GM18498 (cell line): ENCODE data around the gene FILIP1L.

Source experiments
- ATAC-seq: cut with Tn5 transposase; IDR thresholded peaks from one replicate; pipeline ENCODE4 v1.9.1; 2021; ENCODE audit warnings: mild to moderate bottlenecking, moderate library complexity; ENCODE audit not compliant: unreplicated experiment

The FILIP1L gene

DNA sequence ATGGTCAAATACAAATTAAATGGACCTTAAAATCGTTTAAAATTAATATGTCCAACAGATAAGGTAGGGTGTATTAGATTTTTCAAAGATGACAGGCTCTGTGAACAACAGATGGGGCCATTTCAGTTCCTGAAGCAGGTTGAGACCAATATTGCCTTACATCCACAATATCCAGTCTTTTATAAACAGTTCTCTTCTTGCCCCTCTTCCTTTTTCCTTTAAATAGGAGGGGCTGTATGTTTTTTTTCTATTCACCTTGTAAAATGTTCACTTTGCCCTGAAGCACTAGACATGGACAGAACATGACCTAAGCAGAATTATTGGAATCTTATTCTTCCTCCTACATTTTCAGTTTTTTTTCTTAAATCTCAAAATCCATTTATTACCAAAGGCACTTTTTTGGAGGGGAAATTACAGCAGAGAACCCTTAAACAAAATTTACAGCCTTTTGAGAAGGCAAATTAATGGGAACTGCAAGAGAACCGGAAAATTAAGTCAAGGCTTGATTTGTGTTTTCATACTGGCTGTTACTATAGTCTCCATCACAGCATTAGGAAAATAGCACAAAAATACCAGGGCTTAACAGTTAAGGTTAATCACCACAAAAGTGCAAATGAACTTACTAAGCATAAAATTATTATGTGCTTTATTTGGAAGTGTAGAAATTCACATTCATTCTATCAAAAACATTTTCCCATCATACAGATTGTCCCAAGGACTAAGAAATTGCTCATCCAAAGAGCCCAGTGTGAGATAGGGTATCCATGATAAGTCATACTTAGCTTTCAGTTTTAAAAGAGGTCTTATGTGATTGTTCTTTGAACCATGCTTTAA, 240.8 kb downstream of the FILIP1L start:
- no peak for ATAC-seq

DNA sequence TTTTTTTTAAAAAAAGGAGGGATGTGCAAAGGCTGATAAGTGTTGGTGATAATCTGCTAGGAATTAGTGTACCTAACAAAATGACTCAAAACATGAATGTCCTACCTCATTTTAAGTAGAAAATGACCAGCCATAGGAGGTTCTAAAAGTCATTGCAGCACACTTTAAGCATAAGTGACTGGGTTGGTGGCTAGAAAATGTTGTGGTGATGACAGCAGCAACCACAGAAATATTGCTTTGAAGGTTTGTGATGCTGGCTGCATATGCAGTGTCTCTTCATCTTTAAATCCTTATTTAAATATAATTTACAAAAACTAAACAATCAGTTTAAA, 241.4 kb downstream of the FILIP1L start:
- peak; percentile 44 for ATAC-seq

DNA sequence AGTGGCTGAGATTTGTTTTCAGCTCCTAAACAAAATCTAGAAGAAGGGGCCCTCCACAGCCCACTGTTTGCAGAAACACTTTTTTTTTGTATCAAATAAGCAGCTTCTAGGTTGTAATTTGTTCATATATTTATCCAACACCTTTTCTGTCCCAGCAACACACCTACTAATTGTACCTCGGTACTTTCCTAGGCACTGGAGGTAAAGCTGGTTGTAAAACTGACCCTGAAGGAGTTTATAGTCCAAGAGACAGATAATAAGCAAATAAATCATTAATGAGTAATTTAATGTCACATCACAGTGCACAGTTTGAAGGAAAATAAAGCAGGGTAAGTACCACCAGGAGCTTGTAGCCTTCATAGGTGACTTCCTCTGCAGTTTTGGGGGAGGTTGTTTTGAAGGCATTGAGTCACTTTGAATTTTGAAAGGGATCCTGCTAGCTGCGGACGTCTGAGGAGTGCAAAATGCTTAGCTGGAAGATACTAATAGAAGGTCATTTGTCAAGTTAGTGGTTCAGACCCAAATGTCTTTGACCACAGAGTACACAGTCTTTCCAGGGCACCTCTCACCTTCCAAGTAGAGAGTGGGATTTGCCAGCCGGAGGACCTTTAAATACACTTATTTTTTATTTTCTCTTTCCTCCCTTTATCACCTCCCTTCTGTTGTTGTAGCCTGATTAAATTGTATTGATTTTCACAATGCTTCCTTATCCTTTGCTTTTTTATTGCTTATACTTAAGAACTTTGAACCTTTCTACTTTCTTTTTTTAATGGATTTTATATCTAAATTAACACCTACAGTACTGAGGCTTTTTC, 242.9 kb downstream of the FILIP1L start:
- no peak for ATAC-seq

DNA sequence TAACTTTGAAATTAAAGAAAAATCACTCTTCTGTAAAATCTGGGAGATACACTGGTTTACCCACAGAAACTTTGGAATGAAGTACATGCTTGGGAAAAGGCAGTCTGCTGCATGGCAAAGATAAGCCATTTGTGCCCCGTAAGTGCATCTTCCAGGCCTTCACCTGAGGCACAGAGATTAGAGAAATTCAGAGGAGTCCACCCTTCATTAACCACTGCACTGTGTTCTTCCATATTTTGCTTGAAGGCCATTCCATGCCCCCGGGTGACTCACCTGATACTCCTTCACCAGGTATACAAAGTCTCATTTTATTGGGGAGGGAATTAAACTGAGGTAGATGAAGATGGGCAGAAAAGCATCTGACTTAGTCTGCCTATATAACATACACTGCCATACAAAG, 243.6 kb downstream of the FILIP1L start:
- ATAC-seq: no peak

DNA sequence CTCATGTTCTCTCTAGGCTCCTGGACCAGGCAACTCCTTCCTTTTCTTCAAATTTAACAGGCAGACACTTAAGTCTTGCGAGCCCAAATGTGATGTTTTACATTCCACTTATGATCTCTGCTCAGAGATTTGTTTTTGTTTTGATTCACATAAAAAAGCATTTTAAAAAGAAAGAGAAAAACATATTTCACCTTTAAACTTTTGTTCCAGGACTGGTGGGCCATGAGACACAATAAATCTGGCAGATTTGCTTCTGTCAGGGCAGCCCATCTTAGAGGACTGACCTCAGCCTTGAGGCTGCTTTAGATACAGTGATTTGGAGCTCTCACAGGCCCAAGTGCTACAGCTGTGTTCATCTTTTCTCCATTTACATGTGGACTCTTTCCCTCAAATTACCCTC, 244.7 kb downstream of the FILIP1L start:
- no peak for ATAC-seq

DNA sequence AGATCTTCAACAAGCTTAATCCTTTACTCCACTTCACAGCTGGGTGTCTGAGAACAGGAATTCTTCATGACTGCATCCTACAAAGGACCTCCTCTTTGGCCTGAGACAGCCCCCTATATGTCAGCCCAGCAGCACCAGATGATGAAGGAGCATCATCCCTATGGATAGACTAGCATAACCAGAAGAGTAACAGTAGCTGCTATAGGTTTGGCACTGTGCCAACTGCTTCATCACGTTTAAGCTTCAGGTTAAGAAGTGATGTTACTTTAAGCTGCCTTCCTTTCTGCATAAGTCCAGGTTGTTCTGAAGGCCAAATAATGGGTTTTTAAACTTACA, 246.0 kb downstream of the FILIP1L start:
- no peak for ATAC-seq

DNA sequence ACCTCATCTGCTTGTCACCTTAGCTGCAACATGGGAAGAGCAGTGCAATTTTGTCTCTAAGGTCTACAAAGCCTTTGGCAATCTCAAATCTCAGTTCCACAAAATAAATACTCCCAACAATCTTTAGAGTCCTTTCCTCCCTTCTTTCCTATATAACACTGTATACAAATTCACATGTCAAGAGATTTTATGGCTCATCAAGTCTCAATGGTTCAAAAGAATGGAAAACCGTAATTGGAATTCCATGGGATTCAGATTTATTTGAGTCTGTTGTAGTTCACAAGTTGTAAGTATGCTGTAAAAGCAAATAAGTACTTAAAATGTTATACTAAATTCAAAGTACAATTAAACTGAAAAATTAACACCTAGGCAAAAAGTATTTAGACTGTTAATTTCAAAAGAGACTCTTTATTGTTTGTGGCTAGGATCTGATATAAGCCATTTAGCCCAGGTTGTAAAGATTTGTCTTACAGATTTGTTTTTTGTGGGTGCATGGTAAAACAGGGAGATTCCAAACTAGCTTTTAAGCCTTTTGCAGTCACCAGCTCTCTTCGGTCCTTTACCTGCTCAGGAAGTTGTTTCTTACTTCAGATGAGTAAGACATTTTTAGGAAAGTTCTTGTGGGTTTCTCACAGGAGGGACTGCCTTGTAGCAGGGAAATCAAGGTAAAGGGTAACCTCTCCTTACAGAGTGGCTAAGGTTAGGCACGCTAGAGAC, 246.5 kb downstream of the FILIP1L start:
- ATAC-seq: no peak

DNA sequence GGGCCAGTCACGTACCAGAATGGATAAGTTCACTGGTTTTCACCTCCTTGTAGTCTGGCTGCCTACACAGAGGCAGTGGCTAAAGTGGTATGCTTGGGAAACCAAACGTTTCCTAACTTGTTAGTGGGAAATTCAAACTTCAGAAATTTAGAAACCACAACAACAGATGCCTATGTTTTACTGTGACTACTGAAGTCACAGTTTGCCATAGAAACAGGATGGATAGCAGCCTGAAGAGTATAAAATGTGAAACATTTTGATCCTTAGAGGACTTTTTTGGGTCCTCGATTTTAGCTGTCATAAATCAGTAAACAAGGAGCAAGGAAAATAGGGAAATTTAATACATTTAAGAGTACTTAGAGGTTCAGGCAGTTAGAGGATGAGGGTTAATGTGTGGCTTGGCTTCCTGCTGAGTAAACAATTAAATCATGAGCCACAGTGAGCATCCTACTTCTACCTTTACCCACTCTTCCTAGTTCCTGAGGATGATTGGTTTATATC, 248.0 kb downstream of the FILIP1L start:
- no peak for ATAC-seq

DNA sequence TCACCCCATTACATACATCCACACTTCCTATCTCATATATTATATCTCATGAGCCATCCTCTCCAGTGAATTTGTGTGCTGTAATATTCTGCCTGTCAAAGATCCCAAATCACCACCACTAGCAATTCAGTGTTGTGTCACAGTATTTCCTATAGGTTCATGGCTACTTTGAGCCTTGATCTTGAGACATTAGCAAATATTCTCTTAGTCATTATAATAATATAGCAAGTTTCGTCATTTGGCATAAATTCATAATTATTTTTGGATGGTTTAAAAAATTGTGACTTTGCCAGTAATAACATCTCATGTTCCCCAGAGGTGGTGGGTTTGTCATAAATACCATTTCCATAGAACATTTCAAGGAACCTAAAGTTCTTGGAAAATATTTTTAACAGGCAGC, 249.0 kb downstream of the FILIP1L start:
- no peak for ATAC-seq

DNA sequence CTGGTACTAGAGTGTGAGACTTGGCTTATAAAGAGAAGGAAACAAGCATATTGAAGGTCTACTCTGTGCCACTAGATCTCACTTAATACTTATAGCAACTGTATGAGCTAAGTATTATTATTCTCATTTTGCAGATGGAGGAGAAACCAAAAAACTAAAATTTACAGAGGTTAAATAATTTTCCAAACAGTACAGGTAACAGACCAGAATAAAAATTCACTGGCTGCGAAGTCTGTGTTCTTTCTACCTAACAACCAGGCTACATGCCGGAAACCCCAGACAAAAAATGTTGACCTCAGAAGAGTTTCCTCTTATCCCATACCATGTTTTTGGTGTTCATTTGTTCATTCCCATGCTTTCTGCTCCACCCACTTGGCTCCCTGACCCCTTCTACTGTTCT, 250.0 kb downstream of the FILIP1L start:
- ATAC-seq: no peak

DNA sequence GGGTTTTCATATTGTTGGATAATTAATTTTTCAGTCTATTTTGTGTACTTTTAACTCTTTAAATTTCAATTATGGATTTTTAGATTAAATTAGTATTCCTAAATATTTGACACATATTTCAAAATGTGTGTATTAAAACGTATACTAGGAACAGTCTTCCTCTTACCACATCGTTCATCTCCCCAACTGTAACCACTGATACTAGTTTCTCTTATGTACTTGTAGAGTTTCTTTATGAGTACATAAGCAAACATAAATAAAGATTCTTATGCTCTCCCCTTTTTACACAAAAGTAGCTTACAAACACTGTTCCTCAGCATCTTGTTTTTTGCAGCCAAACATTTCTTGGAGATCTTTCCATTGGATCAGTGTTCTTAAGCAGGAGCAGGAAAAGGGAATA, 250.7 kb downstream of the FILIP1L start:
- ATAC-seq: peak; percentile 51

DNA sequence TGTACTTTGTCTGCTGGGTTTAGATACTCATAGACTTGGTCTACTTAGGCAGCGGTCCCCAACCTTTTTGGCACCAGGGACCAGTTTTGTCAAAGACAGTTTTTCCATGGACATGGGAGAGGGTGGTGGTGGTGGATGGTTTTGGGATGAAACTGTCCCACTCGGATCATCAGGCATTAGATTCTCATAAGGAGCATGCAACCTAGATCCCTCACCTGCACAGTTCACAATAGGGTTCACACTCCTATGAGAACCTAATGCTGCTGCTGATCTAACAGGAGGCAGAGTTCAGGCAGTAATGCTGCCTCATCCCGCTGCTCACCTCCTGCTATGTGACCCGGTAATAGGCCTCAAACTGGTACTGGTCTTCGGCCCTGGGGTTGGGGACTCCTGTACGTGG, 251.3 kb downstream of the FILIP1L start:
- no peak for ATAC-seq

DNA sequence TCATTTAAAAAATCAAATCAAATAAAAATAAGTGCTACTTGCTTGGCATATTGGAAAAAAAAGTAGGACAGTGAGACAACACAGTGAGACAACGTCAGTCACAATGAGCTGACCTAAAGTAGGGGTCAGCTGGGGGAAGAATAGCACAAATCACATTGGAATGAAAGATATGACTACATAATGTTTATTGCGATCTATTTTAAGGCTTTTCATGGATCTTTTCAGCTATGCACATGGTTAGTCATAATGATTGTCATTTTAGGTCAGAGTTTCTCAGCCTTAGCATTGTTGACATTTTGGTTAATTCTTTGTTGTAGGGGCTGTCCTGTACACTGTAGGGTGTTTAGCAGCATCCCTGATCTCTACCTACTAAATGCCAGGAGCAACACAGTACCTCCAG, 252.1 kb downstream of the FILIP1L start:
- no peak for ATAC-seq

DNA sequence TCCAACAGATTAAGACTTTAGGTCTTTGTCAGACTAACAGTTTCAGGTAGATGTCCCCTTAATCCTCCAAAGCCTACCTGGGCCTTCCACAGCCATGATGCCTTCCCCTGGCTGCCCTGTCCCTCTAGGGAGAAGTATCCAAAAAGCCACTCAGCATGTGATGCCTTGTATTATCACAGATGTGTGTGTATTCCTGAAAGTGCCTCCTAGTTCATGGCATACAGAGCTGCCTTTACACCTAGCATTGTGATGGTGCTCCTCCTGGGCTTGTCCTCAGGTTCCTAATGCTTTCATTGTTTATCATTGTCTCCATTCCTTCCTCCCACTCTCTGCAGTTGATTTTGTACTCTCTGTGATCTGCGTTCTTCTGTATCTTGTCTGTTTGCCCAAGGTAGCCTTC, 253.1 kb downstream of the FILIP1L start:
- no peak for ATAC-seq

DNA sequence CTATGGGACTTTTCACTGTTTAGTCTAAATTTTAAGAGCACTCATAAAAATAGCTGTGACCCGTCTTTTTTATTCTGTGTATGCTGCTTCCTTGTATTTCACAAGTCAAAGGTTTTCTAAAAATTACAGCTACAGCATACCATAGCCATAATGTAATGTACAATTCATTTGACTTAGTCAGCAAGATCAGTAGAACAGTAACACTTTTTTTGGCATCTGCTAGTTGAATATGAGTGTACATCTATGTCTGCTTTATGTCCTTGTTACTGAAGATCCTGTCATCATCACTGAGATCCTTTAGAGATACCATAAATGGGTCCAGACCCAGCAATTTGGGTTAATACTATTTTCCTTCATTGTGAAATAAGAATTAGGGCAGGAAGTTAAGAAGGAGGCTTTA, 254.5 kb downstream of the FILIP1L start:
- no peak for ATAC-seq

DNA sequence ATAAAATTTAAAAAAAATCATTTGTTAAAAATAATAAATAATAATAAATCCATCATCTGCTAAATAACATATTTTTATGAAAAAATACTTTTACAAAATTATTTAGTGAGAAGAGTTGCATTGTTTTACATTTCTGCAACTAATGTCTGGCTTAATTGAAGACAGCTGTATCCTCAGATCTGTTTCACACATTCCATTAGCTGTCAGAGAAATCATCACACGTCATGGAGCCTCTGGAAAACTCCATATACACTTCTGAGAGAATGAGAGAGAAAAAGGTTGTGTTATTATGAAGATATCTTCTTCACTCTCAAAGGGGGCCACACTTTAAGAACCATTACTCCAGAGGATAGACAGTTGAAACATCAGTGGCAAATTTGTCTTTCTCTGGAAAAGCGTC, 255.8 kb downstream of the FILIP1L start:
- ATAC-seq: no peak

DNA sequence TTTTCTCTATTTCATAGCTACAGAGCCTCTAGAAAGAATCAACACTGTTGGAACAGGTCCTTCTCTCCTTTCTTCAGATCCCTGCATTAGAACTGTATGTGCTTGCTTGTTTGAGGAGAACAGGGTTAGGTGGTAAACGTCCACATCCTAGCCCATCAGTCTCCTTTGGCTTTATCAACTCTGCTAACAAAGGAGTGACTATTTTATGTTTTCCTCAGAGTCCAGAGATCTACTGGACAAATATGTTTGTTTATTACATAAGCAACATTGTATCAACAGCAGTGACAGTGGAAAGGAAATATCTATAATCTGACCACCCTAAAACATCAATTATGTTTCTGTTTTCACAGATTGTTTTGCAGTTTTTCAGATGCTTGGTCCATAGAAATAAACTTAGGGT, 257.0 kb downstream of the FILIP1L start:
- ATAC-seq: no peak

DNA sequence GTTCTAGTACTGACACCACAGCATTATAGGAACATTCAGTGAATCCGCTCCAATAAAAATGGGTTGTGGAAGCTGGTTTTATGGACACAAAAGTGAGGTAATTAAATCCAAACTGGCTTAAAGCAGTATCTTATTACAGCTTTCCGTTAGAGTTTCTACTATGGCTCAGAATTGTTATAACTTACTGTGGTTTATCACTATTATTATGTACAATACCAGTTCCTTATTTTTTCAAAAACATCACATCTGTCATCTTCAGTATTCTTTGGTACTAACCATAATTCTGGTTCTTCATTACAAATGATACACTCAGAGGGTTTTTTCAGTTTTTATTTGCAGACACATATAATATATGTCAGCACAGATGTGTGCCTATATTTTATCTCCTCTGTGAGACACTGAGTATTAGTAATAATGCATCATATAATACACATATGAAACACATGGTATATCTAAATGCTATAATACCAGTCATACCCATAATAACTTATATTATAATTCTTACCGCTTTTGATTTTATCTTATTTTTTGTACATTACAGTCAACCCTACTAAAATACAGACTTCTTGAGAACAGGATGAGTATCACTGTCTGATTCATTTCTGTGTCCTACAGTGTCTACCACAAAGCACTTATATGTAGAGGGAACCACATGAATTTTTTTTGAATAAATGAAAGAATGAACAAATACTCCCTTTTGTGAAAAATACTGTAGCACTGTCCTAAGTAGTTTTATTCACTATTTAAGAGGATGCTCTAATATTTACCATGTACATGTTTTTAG, 257.7 kb downstream of the FILIP1L start:
- ATAC-seq: no peak

DNA sequence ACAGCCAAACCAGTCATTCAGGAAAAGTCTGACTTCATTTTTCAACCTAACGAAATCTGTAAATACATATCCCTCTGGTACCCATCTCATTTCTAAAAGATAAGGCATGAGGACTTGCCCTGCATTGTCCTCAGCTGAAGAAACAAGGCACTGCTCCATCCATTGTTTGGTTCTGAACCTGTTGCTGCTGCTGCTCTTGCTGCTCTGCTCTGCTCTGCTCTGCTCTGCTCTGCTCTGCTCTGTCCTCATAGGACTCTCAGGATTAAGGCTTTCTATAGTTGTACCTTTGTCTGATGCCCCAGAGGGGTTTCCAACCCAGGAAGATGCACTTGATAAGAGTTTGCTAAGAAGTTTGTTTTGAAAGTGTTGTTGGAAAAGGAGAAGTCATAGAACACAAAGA, 258.4 kb downstream of the FILIP1L start:
- ATAC-seq: no peak

DNA sequence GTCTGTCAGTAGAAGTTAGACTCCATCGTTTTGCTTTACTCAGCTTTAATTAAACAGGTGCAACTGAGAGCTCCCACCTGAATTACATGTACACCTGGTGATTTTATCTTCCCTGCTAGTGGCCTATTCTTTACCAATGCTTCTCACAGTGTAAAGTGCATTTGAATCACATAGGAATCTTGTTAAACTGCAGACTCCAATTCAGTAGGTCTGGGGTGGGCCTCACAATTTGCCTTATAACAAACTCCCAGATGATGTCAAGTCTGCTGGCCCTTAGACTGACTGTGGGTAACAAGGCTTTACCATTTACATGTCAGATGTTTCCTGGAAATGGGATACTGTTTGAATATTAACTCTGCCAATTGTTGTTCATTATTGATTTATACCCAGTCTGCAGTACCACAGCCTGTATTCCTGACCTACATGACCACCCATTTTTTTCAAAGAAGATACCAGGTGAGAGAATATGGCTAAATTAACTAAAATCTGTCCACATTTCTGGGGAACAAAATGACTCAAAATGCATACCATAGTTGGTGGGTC, 259.5 kb downstream of the FILIP1L start:
- ATAC-seq: no peak

DNA sequence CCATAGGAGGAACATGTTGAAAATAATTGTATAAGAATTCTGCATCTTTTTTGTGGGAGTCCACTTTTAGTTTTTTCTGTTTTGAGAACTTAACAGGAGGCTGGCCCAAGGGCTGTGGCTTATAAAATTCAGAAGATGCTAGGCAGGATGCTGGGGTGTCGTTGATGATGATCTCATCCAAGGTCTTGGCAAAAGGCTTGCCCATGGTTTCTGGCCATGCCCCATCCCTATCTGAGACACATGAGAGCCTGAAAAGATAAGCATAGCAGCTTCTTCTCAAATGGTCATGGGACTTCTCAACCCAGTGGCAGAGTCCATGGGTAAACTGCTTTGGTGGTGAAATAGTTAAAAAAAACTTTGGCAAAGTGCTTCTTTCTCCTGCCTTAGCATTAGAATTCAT, 261.4 kb downstream of the FILIP1L start:
- no peak for ATAC-seq
